T-helper 22 cell (primary cell): ENCODE data around the gene PDF.

Experiments used
- DNase-seq: peaks from one replicate; pipeline ENCODE4 v3.0.0-alpha.2; 2020; ENCODE audit warnings: low read depth

Gene PDF

GRCh38 chr16:69339289-69340094 is 9.1 kb upstream of the PDF start, which contains the start of the genes COG8 and NIP7:
TSS of gene COG8 (minus strand) at chr16:69339564. CDS start at chr16:69339552, 12 bp downstream.
TSS of gene NIP7 (plus strand) at chr16:69339772. CDS start at chr16:69339830, 58 bp downstream.
- DNase-seq = peak; percentile 86

DNA sequence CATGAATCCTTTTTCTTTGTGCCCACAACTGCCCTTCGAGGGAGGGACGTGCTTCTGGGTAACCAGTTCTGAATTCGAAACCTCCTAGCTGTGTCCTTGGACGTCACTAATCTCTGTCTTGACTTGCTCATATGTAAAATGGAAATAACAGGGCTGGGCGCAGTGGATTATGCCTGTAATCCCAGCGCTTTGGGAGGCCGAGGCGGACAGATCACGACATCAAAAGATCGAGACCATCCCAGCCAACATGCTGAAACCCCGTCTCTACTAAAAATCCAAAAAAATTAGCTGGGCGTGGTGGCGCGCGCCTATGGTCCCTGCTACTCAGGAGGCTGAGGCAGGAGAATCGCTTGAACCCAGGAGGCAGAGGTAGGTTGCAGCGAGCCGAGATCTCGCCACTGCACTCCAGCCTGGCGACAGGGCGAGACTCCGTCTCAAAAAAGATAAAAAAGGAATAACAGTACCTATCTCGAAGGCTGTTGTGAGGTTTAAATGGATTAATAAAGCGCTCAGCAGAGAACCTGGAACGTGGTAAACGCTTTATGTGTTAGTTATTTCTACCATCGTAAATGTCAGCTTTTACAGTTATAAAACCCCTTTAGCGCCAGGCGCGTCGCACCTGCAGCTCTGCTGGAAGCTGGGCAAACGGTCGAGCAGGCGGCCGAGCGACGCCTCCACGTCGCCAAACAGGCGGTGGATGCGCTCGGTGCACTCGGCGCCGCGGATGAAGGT is 8.3 kb upstream of the PDF start:
- no peak for DNase-seq

DNA sequence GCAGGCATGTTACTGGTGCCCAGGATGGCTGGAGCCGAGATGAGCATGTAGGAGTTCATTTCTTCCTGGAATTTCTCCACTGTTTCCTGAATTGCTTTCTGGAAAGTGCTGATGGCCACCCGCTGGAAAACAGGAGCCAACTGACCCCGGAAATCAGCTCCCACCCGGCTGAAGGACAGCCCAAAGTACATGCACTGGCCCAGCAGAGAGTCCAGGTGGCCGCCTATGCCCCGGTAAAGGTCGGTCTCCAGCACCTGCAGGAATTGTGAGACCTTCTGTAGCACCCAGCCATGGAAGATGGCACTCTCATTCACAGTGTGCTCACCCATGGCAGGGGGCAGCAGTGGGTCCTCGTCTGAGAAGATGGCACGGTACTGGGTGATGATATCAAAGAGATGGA is 4.3 kb upstream of the PDF start:
- no peak for DNase-seq

GRCh38 chr16:69329369-69330285 is 761 bp downstream of the PDF start:
- DNase-seq = no peak

- DNase-seq = no peak
These were observed 1.5 kb downstream of the PDF start for GRCh38 chr16:69328854-69329316.

- no peak for DNase-seq
These were observed 2.6 kb downstream of the PDF start for GRCh38 chr16:69327585-69328310.

GRCh38 chr16:69326172-69326873 is 4.1 kb downstream of the PDF start:
- no peak for DNase-seq

DNA sequence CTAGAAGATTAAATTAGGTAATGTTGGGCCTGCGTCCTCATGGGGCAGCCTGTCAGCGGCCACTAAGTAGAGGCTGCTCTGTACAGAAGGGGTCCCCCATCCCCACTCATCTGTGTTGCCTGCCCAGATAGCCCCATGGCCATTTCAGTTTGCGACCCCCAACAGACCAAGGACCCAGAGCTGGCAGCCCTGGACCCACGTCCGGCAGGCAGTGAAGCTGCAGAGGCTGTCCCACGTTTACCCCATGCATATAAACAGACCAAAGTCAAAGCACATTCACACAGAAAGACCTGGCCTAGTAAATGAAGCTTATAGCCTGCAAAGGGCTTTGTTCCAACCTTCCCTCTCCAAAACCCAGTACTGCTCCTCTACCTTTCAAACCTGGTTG is 4.6 kb downstream of the PDF start:
- DNase-seq = no peak

DNA sequence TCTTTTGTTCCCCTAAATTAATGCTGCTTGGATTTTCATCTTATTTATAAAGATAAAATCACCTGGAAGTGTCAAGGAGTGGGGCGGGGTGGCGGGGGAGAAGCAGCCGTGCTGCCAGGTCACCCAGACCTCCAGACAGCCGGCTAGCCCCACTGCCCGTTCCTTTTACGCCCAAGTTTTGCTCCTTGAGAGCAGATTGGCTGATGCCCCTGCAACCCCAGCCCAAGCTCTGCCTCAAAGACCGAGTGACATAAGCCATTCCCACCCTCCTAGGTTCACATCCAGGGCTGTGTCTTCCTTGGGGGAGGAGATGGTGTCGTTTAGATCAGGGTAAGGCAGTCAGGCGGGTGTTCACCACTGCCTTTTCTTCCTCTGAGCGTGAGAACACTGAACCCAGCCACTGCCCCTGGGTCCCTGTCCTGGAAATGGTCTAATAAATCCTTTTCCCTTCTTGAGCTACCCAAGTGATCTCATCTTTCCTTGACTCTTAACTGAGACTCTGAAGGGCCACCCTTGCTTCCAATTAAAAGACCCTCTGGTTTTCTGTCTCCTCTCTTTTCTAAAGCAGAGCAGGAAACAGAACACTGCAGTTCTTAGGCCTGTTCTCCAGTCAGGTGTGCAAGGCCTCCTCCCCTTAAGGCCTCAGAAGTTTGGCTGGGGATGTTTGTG is 5.7 kb downstream of the PDF start:
- DNase-seq = no peak

- no peak for DNase-seq
These were observed 6.3 kb downstream of the PDF start for GRCh38 chr16:69324013-69324531.

- DNase-seq = no peak
These were observed 7.0 kb downstream of the PDF start for GRCh38 chr16:69323415-69323814.

DNA sequence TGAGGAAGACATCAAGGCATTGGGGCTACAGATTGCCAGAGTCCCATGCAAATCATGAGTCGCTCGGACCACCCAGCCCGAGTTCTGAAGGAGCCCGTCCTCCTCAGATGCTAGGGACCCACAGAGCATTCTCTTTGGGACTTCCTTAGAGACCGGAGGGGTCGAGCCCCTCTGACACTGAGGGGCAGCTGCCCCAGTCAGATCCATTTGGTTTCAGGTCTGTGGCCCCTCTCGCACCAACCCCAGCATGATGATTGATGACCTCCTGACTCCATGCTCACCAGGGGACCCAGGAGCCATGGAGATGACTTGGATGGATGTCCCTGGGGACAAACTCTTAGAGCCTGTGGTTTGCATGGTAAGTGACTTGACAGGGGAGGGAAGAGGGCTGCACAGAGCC is 8.0 kb downstream of the PDF start:
- no peak for DNase-seq

DNA sequence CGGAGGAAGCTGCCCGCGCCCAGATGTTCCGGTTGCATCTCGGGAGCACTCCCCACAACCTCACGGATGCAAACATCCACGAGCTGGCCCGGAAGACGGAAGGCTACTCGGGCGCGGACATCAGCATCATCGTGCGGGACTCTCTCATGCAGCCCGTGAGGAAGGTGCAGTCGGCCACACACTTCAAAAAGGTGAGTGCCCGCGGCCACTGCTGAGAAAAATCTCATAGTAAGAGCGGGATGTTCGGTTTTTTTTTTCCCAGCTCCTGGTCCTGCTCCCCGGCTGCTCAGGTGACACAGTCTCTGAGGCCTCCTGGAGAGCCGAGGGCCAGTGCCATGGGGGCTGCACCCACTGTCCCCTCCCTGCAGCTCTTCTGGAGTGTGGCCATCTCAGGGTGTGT is 9.3 kb downstream of the PDF start:
- no peak for DNase-seq

DNA sequence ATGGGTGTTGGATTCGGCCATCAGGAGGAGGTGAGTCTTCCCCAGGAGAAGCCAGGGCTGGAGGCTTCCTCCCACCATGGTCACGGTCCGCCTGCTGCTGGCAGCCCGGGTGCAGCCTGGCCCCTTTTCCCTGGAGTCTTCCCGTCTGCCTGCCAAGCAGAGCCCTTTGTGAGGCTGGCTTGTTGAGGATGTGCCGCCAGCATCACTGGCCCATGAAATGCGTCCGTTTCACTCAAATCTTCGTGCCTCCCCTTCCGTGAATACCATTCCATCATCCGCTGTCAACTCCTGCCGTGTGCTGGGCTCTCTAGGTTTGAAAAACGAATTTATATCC is 9.7 kb downstream of the PDF start:
- DNase-seq = no peak

- no peak for DNase-seq
These were observed 10.3 kb downstream of the PDF start for GRCh38 chr16:69319826-69320739.

DNA sequence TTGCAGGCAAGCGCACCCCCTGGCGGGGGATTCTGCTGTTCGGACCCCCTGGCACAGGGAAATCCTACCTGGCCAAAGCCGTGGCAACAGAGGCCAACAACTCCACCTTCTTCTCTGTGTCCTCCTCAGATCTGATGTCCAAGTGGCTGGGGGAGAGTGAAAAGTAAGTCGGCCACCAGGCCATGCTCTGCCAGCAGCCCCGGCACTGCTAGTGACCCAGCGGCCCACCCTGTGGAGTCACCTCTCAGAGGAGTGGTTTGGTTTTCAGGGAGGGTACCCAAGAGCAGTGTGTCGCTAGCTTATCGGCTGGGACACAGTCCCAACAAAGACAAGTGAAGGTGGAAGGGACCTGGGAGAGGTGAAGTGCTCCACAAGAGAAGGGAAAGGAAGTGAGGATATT is 11.0 kb downstream of the PDF start:
- no peak for DNase-seq

- no peak for DNase-seq
These were observed 11.5 kb downstream of the PDF start for GRCh38 chr16:69318911-69319289.

GRCh38 chr16:69318177-69318910 is 12.0 kb downstream of the PDF start:
- no peak for DNase-seq
